PFSK-1 (cell line): ENCODE results near the gene NABP2.

Source experiments
- POLR2AphosphoS5 ChIP-seq: IDR thresholded peaks from 2 replicates; pipeline ENCODE4 v1.6.1; 2012; ENCODE audit warnings: low read depth, mild to moderate bottlenecking, control low read depth, low read length, moderate library complexity
- SIN3A ChIP-seq: IDR thresholded peaks from 2 replicates; pipeline ENCODE4 v1.6.1; 2012; ENCODE audit warnings: mild to moderate bottlenecking, low read length, moderate library complexity, borderline replicate concordance; ENCODE audit not compliant: insufficient read depth
- TAF1 ChIP-seq: IDR thresholded peaks from 2 replicates; pipeline ENCODE4 v1.6.1; 2012; ENCODE audit warnings: low read length, control low read depth, borderline replicate concordance; ENCODE audit not compliant: insufficient read depth

DNA sequence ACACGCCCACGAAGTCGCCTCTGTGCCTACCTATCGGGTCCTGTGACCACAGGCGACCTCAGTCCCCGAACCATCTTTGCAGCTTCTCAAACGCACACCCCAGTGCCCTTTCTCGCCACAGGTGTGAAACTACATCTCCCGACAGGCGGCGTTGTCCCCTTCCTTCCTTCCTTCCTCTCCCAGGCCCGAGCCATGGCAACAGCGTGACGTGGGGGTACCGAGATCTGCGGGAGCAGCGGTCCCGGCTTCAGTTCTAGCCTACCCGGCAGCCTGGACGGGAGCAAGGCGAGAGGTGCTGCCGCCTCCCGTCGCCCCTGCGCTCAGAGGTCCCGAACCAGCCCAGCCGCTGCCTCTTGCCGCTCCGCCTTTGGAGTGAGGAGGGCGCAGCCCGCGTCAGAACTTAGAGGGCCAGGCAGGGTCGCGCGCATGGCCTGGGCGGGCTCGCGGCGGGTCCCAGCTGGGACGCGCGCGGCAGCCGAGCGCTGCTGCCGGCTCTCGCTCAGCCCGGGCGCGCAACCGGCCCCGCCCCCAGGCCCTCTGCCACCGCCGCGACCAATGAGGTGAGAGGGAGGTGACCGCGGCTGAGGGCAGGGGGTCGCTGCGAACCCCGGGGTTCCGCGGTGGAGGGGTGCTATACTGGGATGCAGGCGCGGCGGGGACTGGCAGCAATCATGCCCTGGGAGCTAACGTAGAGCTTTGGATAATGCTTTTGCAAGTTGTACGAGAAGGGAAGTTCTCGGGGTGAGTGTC, 42.7 kb downstream of the NABP2 start, which contains the start of gene COQ10A:
- TF ChIP-seq TAF1 (peak; percentile 47; the same call in 1 of the 2 replicates), POLR2AphosphoS5 (peak; percentile 88), SIN3A (no peak)
